HG03378 (cell line): Measurements from ENCODE around the gene KCNH2.

Source experiments
- ATAC-seq: cut with Tn5 transposase; IDR thresholded peaks from one replicate; pipeline ENCODE4 v1.9.1; 2021; ENCODE audit warnings: mild to moderate bottlenecking, moderate library complexity; ENCODE audit not compliant: unreplicated experiment

Gene KCNH2

DNA sequence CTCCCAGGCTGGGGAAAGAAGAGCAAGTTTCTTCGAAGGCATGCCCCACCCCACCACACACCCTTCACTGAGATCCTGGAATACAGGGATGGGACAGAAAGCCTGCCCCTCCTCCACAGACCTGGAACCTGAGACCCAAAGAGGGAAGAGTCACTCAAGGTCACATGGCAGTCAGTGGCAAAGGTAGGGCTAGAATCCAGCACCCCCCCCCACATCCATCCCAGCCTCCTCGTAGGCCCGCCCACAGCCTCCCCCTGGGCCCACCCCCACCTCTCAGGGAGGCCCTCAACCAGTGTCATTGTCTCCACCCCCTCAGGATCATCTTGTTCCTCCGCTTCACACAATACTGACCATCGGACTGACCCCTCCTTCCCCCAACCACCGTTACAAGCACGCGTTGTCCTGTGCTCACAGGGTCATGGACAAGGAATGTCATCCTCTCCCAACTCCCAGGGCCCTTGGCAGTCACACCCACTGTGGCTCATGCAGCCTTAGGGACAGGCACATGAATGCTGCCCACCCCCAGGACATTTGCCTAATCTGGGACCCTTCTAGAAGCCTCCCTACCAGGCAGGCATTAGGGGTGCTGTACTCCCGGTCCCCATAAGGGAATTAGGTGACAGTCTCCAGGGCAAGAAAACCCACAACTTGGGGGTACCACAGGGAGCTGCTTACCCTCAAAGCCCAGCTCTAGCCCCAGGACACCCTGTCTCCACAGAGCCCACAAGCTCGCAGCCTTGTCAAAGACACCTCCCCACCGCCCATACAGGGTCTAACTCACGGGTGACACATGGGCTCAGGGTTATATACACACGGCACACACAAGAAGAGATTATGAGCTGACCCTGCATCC lies 1.4 kb downstream of the KCNH2 start:
- no peak for ATAC-seq

DNA sequence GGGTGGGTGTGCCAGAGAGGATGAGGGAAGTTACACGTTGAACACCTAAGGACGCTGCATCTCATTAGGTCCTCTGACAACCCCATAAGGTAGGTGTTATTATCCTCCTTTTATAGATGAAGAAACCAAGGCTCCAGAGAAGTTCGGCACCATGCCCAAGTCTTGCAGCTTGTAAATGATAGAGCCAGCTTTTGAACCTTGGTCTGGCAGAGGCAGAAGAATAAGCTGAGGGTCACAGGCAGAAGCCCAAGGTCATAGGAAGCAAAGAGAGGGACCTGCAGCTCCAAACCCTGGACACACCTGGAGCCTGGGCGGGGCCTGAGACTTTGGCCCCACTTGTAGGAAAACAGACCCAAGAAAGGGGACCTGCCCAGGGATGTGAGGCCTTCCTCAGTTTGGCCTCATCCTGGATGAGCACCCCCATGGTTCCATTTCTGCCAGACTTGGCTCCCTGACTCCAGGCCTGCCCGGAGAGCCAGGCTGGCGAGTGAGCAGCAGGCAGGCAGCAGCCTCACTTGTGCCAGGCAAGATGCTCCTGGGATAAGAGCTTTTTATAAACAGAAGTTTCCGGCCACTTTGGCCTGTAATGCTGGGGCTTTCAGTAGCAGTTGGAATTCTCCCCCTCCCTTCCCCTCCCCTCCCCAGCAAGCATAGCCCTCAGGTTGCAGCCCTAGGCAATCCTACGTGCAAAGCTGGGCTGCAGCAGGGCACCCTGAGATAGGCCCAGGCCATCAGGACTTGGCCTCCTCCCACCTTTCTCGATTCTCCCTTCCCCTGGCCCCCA lies 2.4 kb downstream of the KCNH2 start:
- no peak for ATAC-seq

DNA sequence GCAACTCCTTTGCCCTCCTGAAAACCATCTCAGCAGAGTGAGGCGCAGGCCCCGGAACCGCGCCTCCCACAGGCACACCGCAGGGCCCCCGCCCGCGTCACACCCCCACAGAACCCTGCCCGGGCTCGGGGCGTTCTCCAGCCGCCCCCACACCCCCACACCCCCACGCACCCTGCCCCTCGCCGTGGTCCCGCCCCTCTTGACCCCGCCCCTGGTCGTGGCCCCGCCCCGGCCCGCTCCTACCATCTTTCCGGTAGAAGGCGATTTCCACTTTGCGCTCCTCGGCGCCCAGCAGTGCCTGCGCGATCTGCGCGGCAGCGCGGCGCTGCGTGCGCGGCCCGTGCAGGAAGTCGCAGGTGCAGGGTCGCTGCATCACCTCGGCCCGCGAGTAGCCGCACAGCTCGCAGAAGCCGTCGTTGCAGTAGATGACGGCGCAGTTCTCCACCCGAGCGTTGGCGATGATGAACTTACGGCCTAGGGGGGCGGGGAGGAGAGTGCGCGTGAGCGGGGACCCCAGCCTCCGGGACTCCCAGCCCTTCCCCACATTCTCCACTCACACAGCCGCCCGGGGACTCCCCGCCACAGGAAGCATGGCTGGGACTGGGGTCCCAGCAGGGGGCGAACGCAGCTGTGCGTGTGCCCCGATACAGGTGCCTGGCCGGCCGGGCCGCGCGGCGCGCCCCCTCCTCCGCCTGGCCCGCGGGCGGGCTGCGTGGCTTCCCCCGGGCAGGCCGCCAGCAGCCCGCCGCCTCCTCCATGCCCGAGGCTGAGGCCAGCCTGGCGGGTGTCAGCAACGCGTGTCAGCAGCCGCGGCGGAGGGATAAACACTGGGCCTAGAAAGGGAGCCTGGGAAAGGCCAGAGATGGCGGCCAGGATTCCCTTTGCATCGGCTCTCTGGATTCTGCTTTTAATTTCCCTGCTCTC lies 3.4 kb downstream of the KCNH2 start:
- no peak for ATAC-seq

DNA sequence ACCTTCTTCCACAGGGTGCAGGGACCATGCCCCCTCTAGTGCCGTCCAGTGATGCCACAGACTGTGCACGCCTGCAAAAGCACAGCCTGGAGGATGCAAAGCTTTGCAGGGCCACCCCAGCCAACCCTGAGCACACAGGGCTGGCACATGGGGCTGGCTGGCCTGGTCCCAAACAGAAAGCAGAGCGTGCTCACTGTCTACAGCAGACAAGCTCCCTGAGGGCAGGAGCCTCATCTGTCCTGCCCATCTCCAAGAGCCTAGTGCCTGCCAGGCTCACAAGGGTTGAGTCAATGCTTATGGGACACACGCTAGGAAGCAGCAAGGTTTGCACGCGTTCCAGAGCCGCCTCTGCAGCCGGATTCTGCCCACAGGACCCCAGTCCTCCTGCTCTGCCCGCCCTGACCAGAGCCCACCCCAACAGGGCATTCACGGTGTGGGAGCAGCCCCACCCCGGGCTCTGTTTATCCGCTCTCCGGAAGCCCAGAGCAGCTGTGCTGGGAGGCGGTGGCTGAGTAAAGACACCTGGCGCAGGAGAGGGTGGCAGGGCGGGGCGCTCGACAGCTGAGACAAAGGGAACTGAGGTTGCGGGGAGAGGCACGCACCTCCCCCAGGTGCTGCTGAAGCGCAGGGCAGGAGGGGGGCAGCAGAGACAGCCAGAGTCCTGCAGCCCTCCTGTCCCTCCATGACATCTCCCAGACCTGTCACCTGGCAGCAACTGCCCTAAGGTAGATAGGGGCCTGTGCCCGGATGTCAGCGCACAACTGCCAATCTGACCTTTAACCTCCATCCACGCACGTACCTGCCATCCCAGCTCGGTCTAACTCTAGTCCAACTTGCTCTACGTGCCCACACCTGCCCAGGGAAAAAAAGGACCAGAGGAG lies 4.3 kb downstream of the KCNH2 start:
- ATAC-seq: no peak

DNA sequence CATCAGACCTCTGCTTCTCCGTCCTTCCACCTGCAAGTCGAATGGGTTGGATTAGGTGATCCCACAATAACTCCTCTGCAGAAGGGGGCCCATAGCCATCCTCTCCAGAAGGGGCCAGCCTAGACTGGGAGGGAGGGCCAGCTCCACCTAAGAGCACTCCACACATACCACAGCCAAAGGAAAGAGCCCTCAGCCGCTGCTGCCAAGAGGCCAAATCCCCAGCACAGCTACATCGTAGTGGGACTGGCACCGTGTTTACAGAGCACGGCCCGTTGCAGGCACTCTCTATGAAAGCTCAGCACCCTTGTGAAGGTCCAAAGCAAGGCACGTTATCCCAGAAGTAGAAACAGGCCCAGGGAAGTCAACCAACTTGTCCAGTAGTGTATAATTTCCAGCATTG lies 5.4 kb downstream of the KCNH2 start:
- no peak for ATAC-seq

DNA sequence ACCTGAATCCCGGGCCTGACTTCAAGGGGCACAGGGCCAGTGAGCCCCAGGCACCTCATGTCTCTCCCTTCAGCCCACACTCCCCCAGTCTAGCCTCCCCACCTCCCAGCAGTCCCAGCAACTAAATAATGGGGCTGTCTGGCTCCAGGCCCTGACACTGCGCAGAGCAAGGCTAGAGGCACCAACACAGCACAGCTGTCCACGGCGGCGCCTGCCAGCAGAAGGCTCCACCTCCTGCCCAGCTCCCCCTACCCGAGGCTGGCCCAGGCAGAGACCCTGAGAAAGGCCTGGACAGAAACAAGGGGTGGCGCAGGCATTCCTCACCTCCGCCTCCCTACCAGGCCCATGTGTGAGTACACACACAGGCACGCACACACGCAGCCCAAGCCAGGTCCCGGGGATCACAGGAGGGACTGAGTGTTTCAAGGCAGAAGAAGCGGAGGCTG lies 6.1 kb downstream of the KCNH2 start:
- ATAC-seq: no peak

DNA sequence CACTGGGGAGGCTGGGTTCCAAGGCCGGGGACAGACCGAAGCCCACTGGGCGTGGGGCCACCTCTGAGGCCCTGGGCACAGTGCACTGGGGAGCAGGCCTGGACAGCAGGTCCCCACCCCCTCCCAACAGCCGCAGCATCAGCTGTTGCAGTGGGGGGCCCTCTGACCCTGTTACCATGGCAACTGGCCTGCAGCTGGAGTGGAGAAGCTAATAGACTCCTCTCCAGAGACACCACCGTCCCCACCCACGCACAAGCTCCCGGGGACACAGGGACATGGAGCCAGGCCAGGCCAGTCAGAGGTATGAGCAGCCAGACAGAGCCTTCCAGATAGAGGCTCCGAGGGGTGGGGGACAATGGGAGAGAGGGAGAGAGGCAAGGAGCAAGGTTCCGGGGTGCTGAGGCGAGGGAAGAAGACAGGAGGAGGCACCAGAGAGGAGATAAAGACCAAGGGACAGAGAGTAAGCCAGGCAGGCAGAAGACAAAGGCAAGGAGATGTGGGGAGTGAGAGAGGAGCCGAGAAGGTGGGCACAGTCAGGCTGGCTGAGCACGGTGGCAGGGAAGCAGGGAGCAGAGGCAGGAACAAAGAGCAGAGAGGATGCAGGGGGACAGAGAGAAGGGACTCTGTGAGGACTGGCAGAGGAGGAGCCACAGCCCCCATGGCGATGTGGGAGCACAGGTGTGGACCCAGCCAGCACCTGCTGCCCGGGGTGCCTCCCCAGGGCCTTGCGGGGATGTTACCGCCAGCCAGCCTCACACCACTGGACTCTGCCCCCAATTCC lies 6.7 kb downstream of the KCNH2 start:
- no peak for ATAC-seq

DNA sequence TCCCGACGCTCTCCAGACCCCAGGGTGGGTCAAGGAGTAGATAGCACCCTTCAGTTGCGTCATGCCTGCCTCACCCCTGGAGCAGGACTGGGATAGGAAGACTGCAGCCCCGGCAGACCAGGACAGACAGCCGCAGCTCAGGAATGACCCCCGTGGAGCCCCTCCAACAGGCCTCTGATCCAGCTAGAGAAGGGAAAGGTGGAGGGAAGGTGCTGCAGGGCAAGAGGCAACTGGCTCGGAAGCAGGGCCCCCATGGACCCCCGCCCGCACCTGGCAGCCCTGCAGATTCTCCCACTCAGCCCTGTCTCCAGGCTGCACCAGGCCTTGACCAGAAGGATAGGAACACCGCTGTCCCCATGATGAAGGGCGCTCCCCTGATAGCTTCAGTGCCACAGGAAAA lies 7.7 kb downstream of the KCNH2 start:
- ATAC-seq: no peak

DNA sequence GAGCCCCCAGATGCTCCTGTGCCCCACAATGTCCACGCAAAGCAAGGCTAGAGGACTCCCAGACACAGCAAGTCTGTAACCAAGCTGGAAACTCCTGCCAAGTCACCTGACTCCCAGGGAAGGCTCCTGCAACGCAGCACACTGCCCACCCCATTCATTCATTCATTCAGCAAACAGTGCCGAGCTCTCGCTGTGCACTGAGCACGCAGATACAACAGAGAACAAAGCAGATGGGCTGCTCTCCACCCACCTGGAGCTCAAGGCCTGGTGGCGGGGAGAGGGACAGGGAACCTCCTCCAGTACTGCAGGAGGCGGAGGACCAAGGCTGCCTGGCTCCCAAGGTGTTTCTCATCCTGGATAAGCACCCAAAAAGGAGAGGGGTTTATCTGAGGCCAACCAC lies 8.6 kb downstream of the KCNH2 start:
- no peak for ATAC-seq

DNA sequence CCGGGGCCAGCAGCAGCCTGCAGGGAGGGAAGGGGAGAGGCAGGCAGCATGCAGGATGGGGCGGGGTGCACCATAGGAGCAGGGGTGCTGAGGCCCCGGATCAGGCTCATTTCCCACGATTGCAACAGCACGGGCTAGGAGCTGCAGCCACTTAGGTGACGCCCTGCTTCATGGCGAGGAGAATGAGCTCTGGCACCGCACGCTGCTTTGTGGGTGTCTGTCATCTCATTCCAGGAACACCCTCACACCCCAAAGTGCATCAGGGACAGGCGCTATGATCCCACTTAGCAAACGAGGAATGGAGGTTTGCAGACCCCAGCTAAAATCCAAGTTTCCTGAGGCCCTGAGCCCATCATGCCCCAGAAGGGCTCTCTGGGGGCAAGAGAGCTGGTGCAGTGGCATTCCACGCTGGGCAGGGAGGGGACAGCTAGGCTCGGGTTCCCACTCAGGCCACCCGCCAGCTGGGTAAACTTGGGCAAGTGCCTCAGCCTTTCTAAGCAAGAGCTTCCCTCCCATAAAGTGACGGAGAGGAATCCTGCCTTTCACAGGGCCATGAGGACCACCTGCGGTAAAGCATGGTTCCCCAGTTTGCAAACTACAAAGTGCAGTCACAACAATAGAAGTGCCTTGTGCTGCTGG lies 9.3 kb downstream of the KCNH2 start:
- no peak for ATAC-seq

DNA sequence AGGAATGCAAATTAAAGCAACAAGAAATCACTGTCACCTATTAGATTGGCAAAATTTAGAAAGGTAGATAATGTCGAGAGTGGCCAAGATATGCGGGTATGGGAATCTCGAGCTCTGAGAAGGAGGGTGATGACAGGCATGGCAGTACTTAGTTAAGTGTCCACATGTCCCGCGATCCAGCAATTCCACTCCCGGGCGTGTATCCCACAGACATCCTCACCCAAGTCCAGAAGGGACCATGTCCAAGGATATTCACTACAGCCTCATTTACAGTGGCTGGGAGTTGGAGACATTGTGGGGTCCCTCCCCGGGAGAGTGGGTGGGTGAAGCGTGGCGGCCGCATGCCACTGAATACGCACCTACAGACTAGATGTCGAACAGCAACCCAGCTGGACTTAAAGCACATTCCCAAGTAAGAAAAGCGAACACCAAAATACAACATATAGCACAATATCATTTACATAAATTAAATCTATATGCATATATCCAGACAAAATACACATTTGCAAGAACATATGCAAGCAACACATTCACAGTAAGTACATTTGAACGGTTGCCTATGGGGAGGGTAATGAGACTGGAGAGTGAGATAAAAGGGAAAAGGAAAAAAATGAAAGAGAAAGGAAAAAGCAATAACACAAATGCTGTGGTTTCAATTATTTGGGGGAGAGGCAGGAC lies 9.9 kb downstream of the KCNH2 start:
- no peak for ATAC-seq

DNA sequence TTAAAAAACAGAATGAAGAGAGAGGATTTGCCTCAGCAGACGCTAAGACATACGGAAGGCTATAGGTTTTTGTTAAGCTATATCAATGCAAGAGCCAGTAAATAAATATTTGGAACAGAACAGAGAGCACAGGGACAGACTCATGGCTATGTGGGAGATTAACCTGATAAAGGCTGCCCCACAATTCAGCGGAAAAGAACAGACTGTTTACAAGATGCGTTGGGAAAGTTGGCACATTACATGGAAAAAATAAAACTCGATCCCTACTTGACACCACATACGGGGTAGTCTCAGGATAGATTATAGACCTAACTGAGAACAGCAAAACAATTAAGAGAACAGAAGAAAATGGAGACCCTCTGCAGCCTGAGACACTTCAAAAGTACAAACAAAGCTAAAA lies 10.8 kb downstream of the KCNH2 start:
- ATAC-seq: no peak

DNA sequence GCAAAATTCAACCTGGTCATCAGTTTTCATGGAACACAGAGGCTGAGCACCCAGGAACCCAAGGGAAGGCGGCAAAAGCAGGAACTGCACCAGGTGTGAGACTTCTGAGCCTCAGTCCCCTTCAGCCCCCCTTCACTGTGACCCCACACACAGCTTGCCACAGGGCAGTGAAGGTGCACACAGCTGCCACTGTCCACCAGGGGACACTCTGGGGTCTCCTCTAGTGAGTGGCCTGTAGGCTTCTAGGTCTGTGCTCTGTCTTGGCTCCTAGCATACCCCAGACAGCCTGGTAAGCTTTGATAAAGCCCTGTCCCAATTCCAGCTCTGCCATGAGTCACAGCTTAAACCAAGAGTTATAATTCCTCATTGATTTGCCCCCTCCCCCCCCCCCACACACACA lies 12.1 kb downstream of the KCNH2 start:
- ATAC-seq: no peak

DNA sequence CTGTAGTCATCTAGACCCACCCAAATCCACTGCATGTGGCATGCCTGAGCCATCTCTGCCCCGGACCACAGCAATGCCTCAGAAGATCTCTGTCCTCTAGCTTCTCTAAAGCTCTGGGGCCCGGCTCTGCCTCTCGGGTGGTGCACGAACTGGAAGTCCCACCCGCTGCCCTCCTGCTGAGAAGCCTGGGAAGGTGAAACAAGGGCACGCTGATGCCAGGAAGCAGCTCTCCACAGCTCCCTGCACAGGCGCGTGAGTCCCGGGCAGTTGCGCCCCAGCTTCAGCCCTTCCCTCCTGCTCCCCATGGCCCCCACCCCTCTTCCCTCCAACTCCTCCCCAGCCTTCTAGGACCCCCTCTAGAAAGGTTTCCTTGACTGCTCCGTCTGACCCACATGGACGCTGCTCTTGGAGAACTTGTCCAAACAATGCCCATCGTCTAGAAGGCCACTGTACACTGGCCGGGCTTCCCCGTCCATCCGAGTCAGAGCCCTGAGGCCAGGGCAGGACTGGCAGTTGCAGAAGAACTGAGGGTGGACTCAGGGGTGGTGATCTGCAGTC lies 12.8 kb downstream of the KCNH2 start:
- ATAC-seq: no peak

DNA sequence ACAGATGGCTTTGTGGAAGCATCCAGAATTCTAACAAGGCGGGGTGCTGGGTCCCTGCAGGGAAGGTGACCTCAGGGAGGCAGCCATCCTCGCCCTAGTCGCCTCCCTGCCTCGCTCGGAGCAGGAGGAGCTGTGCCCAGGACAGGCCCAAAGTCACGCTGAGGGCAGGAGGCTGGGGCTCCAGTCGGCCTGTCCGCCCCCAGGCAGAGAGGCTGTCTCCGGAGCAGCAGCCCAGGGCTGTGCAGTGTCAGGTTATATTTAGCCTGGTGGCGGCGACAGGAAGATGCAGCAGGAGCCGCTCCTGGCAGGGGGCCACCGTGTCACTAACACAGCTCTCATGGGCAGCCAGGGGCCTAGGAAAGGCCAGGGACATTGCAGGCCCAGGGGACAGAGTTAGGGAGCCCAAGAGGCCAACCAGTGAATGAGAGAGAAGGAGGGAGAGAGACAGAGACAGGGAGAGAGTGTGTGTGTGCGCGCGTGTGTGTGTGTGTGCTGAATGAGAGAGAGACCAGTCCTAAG lies 13.5 kb downstream of the KCNH2 start:
- no peak for ATAC-seq

DNA sequence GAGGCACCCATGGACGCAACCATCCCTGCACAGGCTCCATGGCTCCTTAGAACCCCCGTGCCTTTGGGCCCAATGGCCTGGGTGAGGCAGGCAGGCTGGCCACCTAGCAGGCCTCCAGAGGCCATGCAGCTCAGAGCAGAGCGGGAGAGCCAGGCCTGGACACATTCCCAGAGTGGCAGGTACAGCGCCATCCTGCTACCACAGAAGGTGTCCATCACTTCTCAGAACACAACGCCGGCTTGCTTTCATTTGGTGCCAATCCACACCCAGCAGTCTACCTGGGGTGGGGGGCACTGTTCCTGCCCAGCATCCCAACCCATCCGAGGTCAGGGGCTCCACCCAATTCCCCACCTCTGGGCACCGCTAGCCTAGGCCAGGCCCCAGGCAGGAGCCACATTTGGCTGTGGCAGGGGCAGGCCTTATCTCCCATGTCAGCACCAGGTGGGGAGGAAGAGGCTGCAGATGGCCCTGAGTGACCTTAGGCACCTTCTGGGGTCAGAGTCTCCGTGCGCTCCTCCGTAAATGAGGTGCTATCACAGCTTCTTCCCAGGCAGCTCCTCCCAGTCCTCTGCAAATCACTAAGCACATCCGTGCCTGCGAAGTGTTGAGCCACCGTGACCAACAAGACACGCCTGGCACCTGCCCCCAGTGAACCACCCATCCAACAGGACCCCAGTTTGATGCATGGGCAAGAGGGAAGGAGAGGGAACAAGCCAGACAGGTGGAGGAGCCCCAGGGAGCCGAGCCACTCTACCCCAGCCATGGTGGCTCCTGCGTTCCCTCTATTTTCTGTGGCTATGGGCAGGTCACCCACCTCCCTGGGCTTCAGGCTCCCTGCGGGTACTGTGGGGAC lies 14.2 kb downstream of the KCNH2 start:
- no peak for ATAC-seq
